Measurements from ENCODE around the gene PPIA. TPM values are rescaled to one million over a fixed set of nuclear protein-coding genes. Genes with fewer than 3 reads are reported as not detected.

Gene PPIA
- total RNA-seq, 1 experiment from 2014 or later = 2,465 TPM

GRCh38 chr7:44852590-44852989 is 56.1 kb downstream of the PPIA start:
- no peaks in the 10 kb centered on the region for H3K36me3 Mint-ChIP-seq
- H3K27ac Mint-ChIP-seq = no peak overlapping the region
- ChIA-PET CTCF (no interaction called here), POLR2A (no interaction called here)
- H3K4me3 Mint-ChIP-seq = no peak overlapping the region
- H3K4me1 Mint-ChIP-seq = no peaks in the 10 kb centered on the region
- TF ChIP-seq TCF7 (CRISPR knock-in tag; IDR thresholded peaks at IDR 0.05; ENCODE audit: low read depth) (no peak), MXD4 (CRISPR knock-in tag; IDR thresholded peaks at IDR 0.05; ENCODE audit: borderline replicate concordance) (no peak), SMAD3 (CRISPR knock-in tag; IDR thresholded peaks at IDR 0.05; ENCODE audit: borderline replicate concordance) (no peak), GABPB1 (CRISPR knock-in tag; IDR thresholded peaks at IDR 0.05) (no peak), ZNF425 (CRISPR knock-in tag; conservative IDR thresholded peaks at IDR 0.05) (no peak), GRHL2 (CRISPR knock-in tag; IDR thresholded peaks at IDR 0.05; ENCODE audit: insufficient replicate concordance, severe bottlenecking) (no peak), TP53 (CRISPR knock-in tag; IDR thresholded peaks at IDR 0.05) (no peak), GTF2I (CRISPR knock-in tag; conservative IDR thresholded peaks at IDR 0.05) (no peak), JAZF1 (CRISPR knock-in tag; IDR thresholded peaks at IDR 0.05) (no peak), ETV6 (CRISPR knock-in tag; IDR thresholded peaks at IDR 0.05) (no peak)
- TF ChIP-seq, protein P1, sequence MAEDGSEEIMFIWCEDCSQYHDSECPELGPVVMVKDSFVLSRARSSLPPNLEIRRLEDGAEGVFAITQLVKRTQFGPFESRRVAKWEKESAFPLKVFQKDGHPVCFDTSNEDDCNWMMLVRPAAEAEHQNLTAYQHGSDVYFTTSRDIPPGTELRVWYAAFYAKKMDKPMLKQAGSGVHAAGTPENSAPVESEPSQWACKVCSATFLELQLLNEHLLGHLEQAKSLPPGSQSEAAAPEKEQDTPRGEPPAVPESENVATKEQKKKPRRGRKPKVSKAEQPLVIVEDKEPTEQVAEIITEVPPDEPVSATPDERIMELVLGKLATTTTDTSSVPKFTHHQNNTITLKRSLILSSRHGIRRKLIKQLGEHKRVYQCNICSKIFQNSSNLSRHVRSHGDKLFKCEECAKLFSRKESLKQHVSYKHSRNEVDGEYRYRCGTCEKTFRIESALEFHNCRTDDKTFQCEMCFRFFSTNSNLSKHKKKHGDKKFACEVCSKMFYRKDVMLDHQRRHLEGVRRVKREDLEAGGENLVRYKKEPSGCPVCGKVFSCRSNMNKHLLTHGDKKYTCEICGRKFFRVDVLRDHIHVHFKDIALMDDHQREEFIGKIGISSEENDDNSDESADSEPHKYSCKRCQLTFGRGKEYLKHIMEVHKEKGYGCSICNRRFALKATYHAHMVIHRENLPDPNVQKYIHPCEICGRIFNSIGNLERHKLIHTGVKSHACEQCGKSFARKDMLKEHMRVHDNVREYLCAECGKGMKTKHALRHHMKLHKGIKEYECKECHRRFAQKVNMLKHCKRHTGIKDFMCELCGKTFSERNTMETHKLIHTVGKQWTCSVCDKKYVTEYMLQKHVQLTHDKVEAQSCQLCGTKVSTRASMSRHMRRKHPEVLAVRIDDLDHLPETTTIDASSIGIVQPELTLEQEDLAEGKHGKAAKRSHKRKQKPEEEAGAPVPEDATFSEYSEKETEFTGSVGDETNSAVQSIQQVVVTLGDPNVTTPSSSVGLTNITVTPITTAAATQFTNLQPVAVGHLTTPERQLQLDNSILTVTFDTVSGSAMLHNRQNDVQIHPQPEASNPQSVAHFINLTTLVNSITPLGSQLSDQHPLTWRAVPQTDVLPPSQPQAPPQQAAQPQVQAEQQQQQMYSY (CRISPR knock-in tag; IDR thresholded peaks at IDR 0.05) = no peak
- TF ChIP-seq, protein P2, sequence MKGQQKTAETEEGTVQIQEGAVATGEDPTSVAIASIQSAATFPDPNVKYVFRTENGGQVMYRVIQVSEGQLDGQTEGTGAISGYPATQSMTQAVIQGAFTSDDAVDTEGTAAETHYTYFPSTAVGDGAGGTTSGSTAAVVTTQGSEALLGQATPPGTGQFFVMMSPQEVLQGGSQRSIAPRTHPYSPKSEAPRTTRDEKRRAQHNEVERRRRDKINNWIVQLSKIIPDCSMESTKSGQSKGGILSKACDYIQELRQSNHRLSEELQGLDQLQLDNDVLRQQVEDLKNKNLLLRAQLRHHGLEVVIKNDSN (CRISPR knock-in tag; IDR thresholded peaks at IDR 0.05) = no peak
- TF ChIP-seq, protein P3, sequence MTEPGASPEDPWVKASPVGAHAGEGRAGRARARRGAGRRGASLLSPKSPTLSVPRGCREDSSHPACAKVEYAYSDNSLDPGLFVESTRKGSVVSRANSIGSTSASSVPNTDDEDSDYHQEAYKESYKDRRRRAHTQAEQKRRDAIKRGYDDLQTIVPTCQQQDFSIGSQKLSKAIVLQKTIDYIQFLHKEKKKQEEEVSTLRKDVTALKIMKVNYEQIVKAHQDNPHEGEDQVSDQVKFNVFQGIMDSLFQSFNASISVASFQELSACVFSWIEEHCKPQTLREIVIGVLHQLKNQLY (CRISPR knock-in tag; IDR thresholded peaks at IDR 0.05) = no peak
- ATAC-seq (no peak), DNase-seq (ENCODE audit: low spot score) (no peak)
- H3K9me3 Mint-ChIP-seq = no peaks in the 10 kb centered on the region
- H3K27me3 Mint-ChIP-seq (ENCODE audit: low read depth) = no peaks in the 10 kb centered on the region; the same call in 1 of the 2 replicates

Other genes with a start within 250 kb of the PPIA start
- 69.4 to 83.1 TPM (median 74.5 TPM) in 3 replicates for gene DDX56, start 222.8 kb upstream of the PPIA start, total RNA-seq (2021)
- 58.6 to 61.9 TPM (median 60.9 TPM) in 3 replicates for gene TMED4, start 214.4 kb upstream of the PPIA start, total RNA-seq (2021)
- 79.6 to 90.5 TPM (median 89.7 TPM) in 3 replicates for gene OGDH, start 190.1 kb upstream of the PPIA start, total RNA-seq (2021)
- 97.0 to 102 TPM (median 99.1 TPM) in 3 replicates for gene ZMIZ2, start 47.8 kb upstream of the PPIA start, total RNA-seq (2021)
- gene H2AZ2, start 51.4 kb downstream of the PPIA start, total RNA-seq (2021) = 178 to 229 TPM (median 227 TPM) in 3 replicates
- 22.0 to 22.5 TPM (median 22.1 TPM) in 3 replicates for gene PURB, start 88.8 kb downstream of the PPIA start, total RNA-seq (2021)
- gene MYO1G, start 182.3 kb downstream of the PPIA start, total RNA-seq (2021) = 0.41 to 0.48 TPM (median 0.46 TPM) in 3 replicates
- gene CCM2, start 203.5 kb downstream of the PPIA start, total RNA-seq (2021) = 30.7 to 32.7 TPM (median 32.0 TPM) in 3 replicates

All from WTC11 (cell line).